ENCODE measurements around the gene SLIT3. TPM values are rescaled to one million over a fixed set of nuclear protein-coding genes. Genes with fewer than 3 reads are reported as not detected.

The SLIT3 gene
- total RNA-seq, 1 donor from 2014 or later = 70.0 TPM

GRCh38 chr5:169169783-169170182 lies 131.2 kb downstream of the SLIT3 start:
- no peaks in the 10 kb centered on the region for H3K4me1 ChIP-seq
- ATAC-seq (no peak), DNase-seq (no peak)
- no peaks in the 10 kb centered on the region for H3K36me3 ChIP-seq
- no peak overlapping the region for H3K27ac ChIP-seq
- intact Hi-C loops (cut with DNase I) = no loop called here
- no peak for TF ChIP-seq CTCF (IDR thresholded peaks at IDR 0.05)
- no peak overlapping the region for H3K4me3 ChIP-seq
- no peaks in the 10 kb centered on the region for H3K27me3 ChIP-seq
- no peaks in the 10 kb centered on the region for H3K9me3 ChIP-seq

- Histone ChIP-seq H3K9me3 (no peaks in the 10 kb centered on the region), H3K4me3 (no peak overlapping the region), H3K36me3 (no peaks in the 10 kb centered on the region), H3K27me3 (no peaks in the 10 kb centered on the region), H3K27ac (no peak overlapping the region), H3K4me1 (no peaks in the 10 kb centered on the region)
- intact Hi-C loops (cut with DNase I) = no loop called here
- DNase-seq = no peak
- no peak for ATAC-seq
- TF ChIP-seq CTCF (IDR thresholded peaks at IDR 0.05) = no peak
Observed at GRCh38 chr5:169168280-169168679, 132.7 kb downstream of the SLIT3 start.

GRCh38 chr5:169166078-169166477 lies 134.9 kb downstream of the SLIT3 start:
- Histone ChIP-seq H3K27me3 (no peaks in the 10 kb centered on the region), H3K36me3 (no peaks in the 10 kb centered on the region), H3K4me3 (no peak overlapping the region), H3K9me3 (no peaks in the 10 kb centered on the region), H3K27ac (no peak overlapping the region), H3K4me1 (no peaks in the 10 kb centered on the region)
- intact Hi-C loops (cut with DNase I) = no loop called here
- ATAC-seq (no peak), DNase-seq (no peak)
- no peak for TF ChIP-seq CTCF (IDR thresholded peaks at IDR 0.05)

- ATAC-seq = no peak
- Histone ChIP-seq H3K27me3 (no peaks in the 10 kb centered on the region), H3K27ac (no peak overlapping the region), H3K36me3 (no peaks in the 10 kb centered on the region), H3K4me1 (no peaks in the 10 kb centered on the region), H3K9me3 (no peaks in the 10 kb centered on the region), H3K4me3 (no peak overlapping the region)
- DNase-seq = no peak
- no peak for TF ChIP-seq CTCF (IDR thresholded peaks at IDR 0.05)
- intact Hi-C loops (cut with DNase I) = no loop called here
Observed at GRCh38 chr5:169165052-169165451, 135.9 kb downstream of the SLIT3 start.

GRCh38 chr5:169164481-169164925 lies 136.4 kb downstream of the SLIT3 start:
- Histone ChIP-seq H3K36me3 (no peaks in the 10 kb centered on the region), H3K27ac (no peak overlapping the region), H3K27me3 (no peaks in the 10 kb centered on the region), H3K4me3 (no peak overlapping the region), H3K4me1 (no peaks in the 10 kb centered on the region), H3K9me3 (no peaks in the 10 kb centered on the region)
- ATAC-seq = peak; percentile 10
- DNase-seq = no peak
- intact Hi-C loops (cut with DNase I) = no loop called here
- TF ChIP-seq CTCF (IDR thresholded peaks at IDR 0.05) = no peak

- H3K36me3 ChIP-seq = no peaks in the 10 kb centered on the region
- no peaks in the 10 kb centered on the region for H3K4me1 ChIP-seq
- no peaks in the 10 kb centered on the region for H3K27me3 ChIP-seq
- H3K27ac ChIP-seq = no peak overlapping the region
- no peak overlapping the region for H3K4me3 ChIP-seq
- H3K9me3 ChIP-seq = no peaks in the 10 kb centered on the region
- no peak for DNase-seq
- no peak for TF ChIP-seq CTCF (IDR thresholded peaks at IDR 0.05)
- intact Hi-C loops (cut with DNase I) = no loop called here
- no peak for ATAC-seq
Observed at GRCh38 chr5:169162407-169162806, 138.5 kb downstream of the SLIT3 start.

Measured in upper lobe of right lung (tissue), 1 donor.